SK-N-SH treated with all-trans-retinoic acid at 6 μM for 48 hours (cell line): ENCODE results near the gene PHACTR3.

Source experiments
- PPARA ChIP-seq: fragments of 250-450 bp; sonication (Bioruptor Pico); IDR thresholded peaks from 2 replicates; pipeline ENCODE4 v1.5.0; 2020; ENCODE audit warnings: mild to moderate bottlenecking, borderline replicate concordance
- SNAI2 ChIP-seq: fragments of 250-450 bp; sonication (Bioruptor Pico); IDR thresholded peaks from 2 replicates; pipeline ENCODE4 v1.5.0; 2020; ENCODE audit warnings: mild to moderate bottlenecking, moderate library complexity
- TOX ChIP-seq: fragments of 250-450 bp; sonication (Bioruptor Pico); IDR thresholded peaks from 2 replicates; pipeline ENCODE4 v1.8.0; 2021; ENCODE audit warnings: mild to moderate bottlenecking, moderate library complexity, borderline replicate concordance
- ZC3H10 ChIP-seq: fragments of 250-450 bp; sonication (Bioruptor Pico); IDR thresholded peaks from 2 replicates; pipeline ENCODE4 v1.5.1; 2021; ENCODE audit warnings: mild to moderate bottlenecking, moderate library complexity
- ZFP3 ChIP-seq: fragments of 250-450 bp; sonication (Bioruptor Pico); IDR thresholded peaks from 2 replicates; pipeline ENCODE4 v1.5.0; 2020; ENCODE audit warnings: mild to moderate bottlenecking, moderate library complexity
- ZNF8 ChIP-seq: fragments of 450-650 bp; formaldehyde crosslinking; IDR thresholded peaks from 2 replicates; pipeline ENCODE4 v1.5.0; 2020; ENCODE audit warnings: mild to moderate bottlenecking, moderate library complexity
- TF ChIP-seq, protein P1 (sequence below): fragments of 250-450 bp; sonication (Bioruptor Pico); IDR thresholded peaks from 2 replicates; pipeline ENCODE4 v1.8.0; 2020; ENCODE audit warnings: mild to moderate bottlenecking, moderate library complexity, borderline replicate concordance
- TF ChIP-seq, protein P2 (sequence below): fragments of 250-450 bp; sonication (Bioruptor Pico); IDR thresholded peaks from 2 replicates; pipeline ENCODE4 v1.5.1; 2020; ENCODE audit warnings: low read depth, mild to moderate bottlenecking, moderate library complexity

DNA sequence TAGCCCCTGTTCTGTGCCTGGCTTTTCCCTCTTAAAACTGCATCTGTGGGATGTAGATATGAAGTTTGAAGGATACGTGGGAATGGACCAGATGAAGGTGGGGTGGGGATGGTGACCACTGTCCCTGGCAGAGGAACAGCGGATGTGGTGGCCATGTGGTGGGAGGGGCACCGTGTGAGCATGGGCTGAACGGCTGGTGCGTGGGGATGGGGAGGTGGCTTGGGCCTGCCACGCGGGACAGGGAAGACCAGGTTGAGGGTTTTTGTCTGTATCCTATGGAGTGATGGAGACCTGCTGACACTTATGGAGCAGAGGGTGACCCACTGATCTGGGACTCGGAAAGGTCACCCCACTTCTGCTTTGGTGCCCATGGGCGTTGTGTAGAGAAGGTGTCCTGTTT is 19.2 kb downstream of the PHACTR3 start:
- TF ChIP-seq, protein P1, sequence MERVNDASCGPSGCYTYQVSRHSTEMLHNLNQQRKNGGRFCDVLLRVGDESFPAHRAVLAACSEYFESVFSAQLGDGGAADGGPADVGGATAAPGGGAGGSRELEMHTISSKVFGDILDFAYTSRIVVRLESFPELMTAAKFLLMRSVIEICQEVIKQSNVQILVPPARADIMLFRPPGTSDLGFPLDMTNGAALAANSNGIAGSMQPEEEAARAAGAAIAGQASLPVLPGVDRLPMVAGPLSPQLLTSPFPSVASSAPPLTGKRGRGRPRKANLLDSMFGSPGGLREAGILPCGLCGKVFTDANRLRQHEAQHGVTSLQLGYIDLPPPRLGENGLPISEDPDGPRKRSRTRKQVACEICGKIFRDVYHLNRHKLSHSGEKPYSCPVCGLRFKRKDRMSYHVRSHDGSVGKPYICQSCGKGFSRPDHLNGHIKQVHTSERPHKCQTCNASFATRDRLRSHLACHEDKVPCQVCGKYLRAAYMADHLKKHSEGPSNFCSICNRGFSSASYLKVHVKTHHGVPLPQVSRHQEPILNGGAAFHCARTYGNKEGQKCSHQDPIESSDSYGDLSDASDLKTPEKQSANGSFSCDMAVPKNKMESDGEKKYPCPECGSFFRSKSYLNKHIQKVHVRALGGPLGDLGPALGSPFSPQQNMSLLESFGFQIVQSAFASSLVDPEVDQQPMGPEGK (CRISPR knock-in tag) = no peak
- TF ChIP-seq SNAI2 (no peak), ZC3H10 (CRISPR knock-in tag) (no peak), PPARA (no peak), TOX (CRISPR knock-in tag) (no peak), ZFP3 (no peak), ZNF8 (CRISPR knock-in tag) (no peak)
- TF ChIP-seq, protein P2, sequence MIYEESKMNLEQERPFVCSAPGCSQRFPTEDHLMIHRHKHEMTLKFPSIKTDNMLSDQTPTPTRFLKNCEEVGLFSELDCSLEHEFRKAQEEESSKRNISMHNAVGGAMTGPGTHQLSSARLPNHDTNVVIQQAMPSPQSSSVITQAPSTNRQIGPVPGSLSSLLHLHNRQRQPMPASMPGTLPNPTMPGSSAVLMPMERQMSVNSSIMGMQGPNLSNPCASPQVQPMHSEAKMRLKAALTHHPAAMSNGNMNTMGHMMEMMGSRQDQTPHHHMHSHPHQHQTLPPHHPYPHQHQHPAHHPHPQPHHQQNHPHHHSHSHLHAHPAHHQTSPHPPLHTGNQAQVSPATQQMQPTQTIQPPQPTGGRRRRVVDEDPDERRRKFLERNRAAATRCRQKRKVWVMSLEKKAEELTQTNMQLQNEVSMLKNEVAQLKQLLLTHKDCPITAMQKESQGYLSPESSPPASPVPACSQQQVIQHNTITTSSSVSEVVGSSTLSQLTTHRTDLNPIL (CRISPR knock-in tag) = no peak
